Transverse colon (tissue), 4 donors: ENCODE data around the gene ELF2.

Source experiments
- CTCF ChIP-seq, 5 experiments: fragments of 200-600 bp in 3 of 5; fragments of 450-650 bp in 2 of 5; sonication (generic) in 3 of 5; IDR thresholded peaks; 1 replicate in 2 of 5; 2 replicates in 3 of 5; pipeline ENCODE4 v1.5.1; 2016 to 2017; ENCODE audit warnings: antibody characterized with exemption in 5 of 5, inconsistent platforms in 3 of 5, mild to moderate bottlenecking in 2 of 5, moderate library complexity in 1 of 5
- EP300 ChIP-seq: sonication (generic); formaldehyde crosslinking; IDR thresholded peaks from one replicate; pipeline ENCODE4 v1.6.1; 2017; ENCODE audit warnings: antibody characterized with exemption, low read depth
- POLR2A ChIP-seq: fragments of 450-650 bp; IDR thresholded peaks from one replicate; pipeline ENCODE4 v1.6.1; 2016; ENCODE audit warnings: antibody characterized with exemption, mild to moderate bottlenecking, moderate library complexity
- POLR2AphosphoS5 ChIP-seq, 3 donors: sonication (generic); formaldehyde crosslinking; IDR thresholded peaks; one replicate each; pipeline ENCODE4 v1.6.1; 2016; ENCODE audit warnings: antibody characterized with exemption in 3 of 3

- no peak for TF ChIP-seq CTCF (IDR thresholded peaks at IDR 0.05)
- no peak for TF ChIP-seq EP300
- no peak for TF ChIP-seq POLR2A
- TF ChIP-seq POLR2AphosphoS5 (IDR thresholded peaks at IDR 0.05), result no peak
Observed at GRCh38 chr4:139009702-139010101, 167.3 kb downstream of the ELF2 start.
